ENCODE data around the gene GALNT16.

Gene GALNT16

DNA sequence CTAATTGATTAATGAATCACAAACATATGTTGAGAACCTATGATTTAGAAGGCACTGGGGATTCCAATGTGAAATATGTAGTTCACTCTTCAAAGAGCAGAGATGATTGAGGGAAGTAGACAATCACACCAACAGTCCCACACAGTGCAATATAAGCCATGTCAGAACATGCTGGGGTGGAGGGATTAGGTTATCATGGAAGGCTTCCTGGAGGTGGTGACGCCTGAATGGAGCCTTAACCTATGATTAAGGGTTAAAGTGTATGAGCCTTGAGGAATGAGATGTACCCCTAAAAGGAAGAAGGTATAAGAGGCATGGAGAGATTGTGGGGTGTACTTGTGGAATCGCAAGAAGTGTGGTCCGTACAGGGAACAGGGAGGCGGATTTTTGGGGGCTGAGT, 106.8 kb downstream of the GALNT16 start:
- POLR2A ChIA-PET, result interaction anchor here (0.5 to 1.2 kb wide), 4 partner anchors 9 to 31 kb away, joined by 3 to 6 read pairs (median 4); no protein-coding TSS in a partner anchor
- no peak for DNase-seq (ENCODE audit: extremely low spot score)
- TF ChIP-seq, protein P1, sequence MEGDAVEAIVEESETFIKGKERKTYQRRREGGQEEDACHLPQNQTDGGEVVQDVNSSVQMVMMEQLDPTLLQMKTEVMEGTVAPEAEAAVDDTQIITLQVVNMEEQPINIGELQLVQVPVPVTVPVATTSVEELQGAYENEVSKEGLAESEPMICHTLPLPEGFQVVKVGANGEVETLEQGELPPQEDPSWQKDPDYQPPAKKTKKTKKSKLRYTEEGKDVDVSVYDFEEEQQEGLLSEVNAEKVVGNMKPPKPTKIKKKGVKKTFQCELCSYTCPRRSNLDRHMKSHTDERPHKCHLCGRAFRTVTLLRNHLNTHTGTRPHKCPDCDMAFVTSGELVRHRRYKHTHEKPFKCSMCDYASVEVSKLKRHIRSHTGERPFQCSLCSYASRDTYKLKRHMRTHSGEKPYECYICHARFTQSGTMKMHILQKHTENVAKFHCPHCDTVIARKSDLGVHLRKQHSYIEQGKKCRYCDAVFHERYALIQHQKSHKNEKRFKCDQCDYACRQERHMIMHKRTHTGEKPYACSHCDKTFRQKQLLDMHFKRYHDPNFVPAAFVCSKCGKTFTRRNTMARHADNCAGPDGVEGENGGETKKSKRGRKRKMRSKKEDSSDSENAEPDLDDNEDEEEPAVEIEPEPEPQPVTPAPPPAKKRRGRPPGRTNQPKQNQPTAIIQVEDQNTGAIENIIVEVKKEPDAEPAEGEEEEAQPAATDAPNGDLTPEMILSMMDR (IDR thresholded peaks at IDR 0.05; ENCODE audit: control extremely low read depth, extremely low read depth, low read depth, missing control alignments), result no peak
- CTCF ChIA-PET, result interaction anchor here (0.9 to 3.5 kb wide), 6 partner anchors 12 to 106 kb away, joined by 3 to 18 read pairs (median 4); no protein-coding TSS in a partner anchor

DNA sequence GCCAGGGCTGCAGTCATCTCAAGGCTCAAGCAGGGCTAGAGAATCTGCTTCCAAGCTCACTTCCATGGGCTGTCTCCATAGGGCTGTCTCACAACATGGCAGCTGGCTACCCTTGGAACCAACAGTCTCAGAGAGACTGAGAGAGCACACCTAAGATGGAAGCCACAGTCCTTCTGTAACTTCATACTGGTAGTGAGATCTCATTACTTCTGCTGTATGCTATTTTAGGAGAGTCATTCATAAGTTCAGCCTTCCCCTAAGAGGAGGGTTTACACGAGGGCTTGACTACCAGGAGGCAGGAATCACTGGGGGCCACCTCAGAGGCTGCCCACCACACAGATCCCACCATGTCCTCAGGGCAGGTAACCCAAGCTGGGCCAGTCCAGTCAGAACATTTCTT, 108.4 kb downstream of the GALNT16 start:
- TF ChIP-seq, protein P1 (IDR thresholded peaks at IDR 0.05; ENCODE audit: control extremely low read depth, extremely low read depth, low read depth, missing control alignments), result no peak
- POLR2A ChIA-PET, result no interaction called here
- CTCF ChIA-PET, result interaction anchor here (1.1 to 4.7 kb wide), 7 partner anchors 9 to 126 kb away, joined by 3 to 27 read pairs (median 4); no protein-coding TSS in a partner anchor
- no peak for DNase-seq (ENCODE audit: extremely low spot score)

DNA sequence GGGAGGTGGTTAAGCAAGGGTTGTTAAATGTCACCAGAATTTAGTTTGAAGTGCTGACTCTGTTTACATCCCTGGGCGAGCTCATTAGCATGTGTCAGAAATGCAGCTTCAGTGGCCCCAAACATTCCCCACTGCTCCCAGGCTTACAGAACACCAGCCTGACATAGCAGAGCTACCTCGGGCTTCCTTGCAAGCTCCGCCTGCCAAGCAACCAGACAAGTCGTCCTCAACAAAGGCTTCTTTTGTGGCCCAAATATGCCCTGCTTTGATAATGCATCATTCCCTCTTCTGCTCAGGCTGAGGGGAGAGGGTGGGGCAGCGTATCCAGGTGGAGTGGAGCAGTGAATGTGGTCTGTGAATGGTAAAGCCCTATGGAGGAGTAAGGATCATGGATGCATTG, 110.1 kb downstream of the GALNT16 start:
- CTCF ChIA-PET, result interaction anchor here (0.7 to 4.7 kb wide), 7 partner anchors 8 to 127 kb away, joined by 3 to 27 read pairs (median 3); no protein-coding TSS in a partner anchor

DNA sequence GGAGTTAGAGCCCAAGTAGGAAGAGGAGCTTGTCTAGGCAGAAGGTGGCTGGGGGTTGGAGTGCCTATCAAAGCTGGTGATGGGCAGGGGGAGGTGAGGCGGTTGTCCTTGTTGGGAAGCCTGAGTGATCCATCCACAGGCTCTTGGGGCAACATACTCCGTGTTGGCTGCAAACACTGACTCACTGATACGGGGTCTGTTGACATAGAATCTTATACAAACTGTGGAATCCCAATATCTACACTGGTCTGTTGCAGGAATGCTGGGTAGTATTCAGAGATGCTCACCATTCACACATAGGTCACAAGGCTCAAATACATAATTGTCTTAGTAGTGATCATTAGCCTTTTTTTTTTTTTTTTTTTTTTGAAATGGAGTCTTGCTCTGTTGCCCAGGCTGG, 112.2 kb downstream of the GALNT16 start:
- TF ChIP-seq, protein P1 (IDR thresholded peaks at IDR 0.05; ENCODE audit: control extremely low read depth, extremely low read depth, low read depth, missing control alignments), result no peak
- no peak for DNase-seq (ENCODE audit: extremely low spot score)
- CTCF ChIA-PET, result interaction anchor here (2.5 kb wide), 1 partner anchor 8 kb away, joined by 10 read pairs; no protein-coding TSS in a partner anchor
- POLR2A ChIA-PET, result interaction anchor here (1.0 kb wide), 1 partner anchor 12 kb away, joined by 6 read pairs; no protein-coding TSS in a partner anchor

More for the DNA sequence above, 110.1 kb downstream of the GALNT16 start:
- TF ChIP-seq, protein P1 (IDR thresholded peaks at IDR 0.05; ENCODE audit: control extremely low read depth, extremely low read depth, low read depth, missing control alignments), result no peak
- POLR2A ChIA-PET, result interaction anchor here (1.0 to 1.4 kb wide), 2 partner anchors 9 to 27 kb away, joined by 4 read pairs; no protein-coding TSS in a partner anchor
- no peak for DNase-seq (ENCODE audit: extremely low spot score)

DNA sequence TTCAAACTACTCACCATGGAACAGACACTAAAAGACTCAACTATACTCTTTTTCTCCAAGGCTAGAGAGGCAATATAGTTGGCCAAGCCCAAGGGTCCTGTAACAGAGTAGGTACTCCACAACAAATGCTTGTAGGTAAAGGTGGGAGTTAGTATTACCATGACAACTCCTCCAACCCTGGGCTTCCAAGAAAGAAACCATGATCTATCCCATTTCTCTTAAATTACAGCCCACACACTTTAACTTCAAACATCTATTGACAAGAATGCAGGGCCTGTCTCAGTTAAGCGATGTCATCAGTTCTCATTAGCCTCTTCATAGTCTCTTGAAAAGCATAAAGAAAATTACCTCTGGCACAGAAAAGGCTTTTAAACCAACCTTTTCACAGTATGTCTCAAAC, 113.1 kb downstream of the GALNT16 start:
- POLR2A ChIA-PET, result interaction anchor here (1.0 kb wide), 1 partner anchor 12 kb away, joined by 6 read pairs; no protein-coding TSS in a partner anchor
- TF ChIP-seq, protein P1 (IDR thresholded peaks at IDR 0.05; ENCODE audit: control extremely low read depth, extremely low read depth, low read depth, missing control alignments), result no peak
- DNase-seq (ENCODE audit: extremely low spot score), result no peak
- CTCF ChIA-PET, result interaction anchor here (2.5 kb wide), 1 partner anchor 9 kb away, joined by 10 read pairs; no protein-coding TSS in a partner anchor

DNA sequence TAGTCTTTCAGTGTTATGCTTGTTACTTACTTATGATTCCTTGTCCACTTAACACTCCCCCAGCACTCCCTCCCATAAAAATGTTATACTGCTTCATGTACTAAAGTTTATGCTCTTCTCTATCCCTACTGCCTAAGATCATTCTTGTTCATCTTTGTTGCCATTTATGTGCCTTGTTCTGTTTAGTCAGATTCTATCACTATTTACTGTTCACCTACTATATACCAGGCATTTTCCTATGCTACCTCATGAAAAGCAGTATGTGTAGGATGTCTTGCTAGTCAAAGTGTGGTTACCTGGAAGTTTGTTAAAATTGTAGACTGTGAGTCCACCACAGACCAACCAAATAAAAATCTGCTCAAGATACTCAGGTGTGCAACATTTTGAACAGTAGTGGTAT, 114.3 kb downstream of the GALNT16 start:
- CTCF ChIA-PET, result interaction anchor here (0.8 to 2.5 kb wide), 3 partner anchors 9 to 11 kb away, joined by 3 to 10 read pairs (median 3); no protein-coding TSS in a partner anchor
- TF ChIP-seq, protein P1 (IDR thresholded peaks at IDR 0.05; ENCODE audit: control extremely low read depth, extremely low read depth, low read depth, missing control alignments), result no peak
- no peak for DNase-seq (ENCODE audit: extremely low spot score)
- POLR2A ChIA-PET, result interaction anchor here (0.8 kb wide), 1 partner anchor 46 kb away, joined by 3 read pairs; no protein-coding TSS in a partner anchor
